Measurements from ENCODE around the gene HSD17B14. TPM values are rescaled to one million over a fixed set of nuclear protein-coding genes. Genes with fewer than 3 reads are reported as not detected.
"Not testable (repeated sequence)": the region's sequence is repeated elsewhere in the genome, so short reads cannot be mapped to it uniquely, and the experiment has no call there.

The HSD17B14 gene
- 0.40 TPM for total RNA-seq

DNA sequence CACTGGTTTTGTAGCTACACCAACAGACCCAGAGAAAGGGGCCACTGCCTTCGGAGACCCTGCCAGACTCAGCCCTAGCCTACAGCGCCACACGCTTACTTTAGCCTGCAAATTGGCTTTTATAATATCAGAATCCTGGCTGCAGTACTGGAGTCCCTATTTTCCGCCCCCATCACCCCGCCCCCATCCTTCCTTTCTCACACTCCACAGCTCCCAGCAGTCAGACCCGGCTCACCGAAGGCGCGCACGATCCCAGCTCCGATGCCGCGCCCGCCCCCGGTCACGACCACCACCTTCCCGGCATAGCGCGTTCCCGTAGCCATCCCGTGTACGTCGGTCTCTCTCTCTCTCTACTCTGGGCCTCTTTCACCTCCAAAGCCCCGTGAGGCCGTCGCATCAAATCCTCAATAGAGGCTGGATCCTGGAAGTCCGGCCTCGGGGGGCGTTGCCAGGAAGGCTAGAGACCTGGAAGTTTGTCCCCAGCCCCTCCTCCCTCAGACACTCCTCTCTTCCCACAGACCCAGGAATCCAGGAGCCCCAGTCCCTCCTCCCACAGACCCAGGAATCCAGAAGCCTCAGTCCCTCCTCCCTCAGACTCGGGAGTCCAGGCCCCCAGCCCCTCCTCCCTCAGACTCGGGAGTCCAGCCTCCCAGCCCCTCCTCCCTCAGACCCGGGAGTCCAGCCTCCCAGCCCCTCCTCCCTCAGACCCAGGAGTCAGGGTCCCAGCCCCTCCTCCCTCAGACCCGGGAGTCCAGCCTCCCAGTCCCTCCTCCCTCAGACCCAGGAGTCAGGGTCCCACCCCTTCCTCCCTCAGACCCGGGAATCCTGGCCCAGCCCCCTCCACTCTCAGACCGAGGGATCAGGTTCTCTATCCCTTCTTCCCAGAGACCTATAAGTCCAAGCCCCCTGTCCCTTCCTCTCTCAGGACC, at the start of gene HSD17B14:
Gene HSD17B14, minus strand, starts transcription at position 403 of the 929 bp plus-strand sequence. Its CDS starts 80 bp downstream, at position 323.
- peak; percentile 15 for ATAC-seq

DNA sequence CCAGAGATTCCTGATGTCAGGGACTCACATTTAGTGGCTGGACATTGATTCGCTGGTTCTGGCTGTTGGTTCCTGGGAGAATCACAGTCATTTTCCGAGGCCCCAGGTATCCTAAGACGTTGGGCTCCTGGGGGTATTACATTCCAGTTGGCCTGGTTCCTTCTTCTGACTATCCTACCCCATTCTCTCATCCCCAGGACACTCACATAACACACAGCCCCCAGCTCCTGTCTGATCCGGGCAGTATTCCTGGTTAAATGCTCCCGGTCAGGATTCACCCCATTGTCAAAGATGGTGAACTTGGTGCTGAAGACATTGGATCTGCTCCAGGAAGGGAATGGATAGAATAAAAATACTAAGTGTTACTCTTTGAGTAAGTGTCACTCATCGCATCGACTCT, 47.4 kb upstream of the HSD17B14 start:
- no peak for ATAC-seq

DNA sequence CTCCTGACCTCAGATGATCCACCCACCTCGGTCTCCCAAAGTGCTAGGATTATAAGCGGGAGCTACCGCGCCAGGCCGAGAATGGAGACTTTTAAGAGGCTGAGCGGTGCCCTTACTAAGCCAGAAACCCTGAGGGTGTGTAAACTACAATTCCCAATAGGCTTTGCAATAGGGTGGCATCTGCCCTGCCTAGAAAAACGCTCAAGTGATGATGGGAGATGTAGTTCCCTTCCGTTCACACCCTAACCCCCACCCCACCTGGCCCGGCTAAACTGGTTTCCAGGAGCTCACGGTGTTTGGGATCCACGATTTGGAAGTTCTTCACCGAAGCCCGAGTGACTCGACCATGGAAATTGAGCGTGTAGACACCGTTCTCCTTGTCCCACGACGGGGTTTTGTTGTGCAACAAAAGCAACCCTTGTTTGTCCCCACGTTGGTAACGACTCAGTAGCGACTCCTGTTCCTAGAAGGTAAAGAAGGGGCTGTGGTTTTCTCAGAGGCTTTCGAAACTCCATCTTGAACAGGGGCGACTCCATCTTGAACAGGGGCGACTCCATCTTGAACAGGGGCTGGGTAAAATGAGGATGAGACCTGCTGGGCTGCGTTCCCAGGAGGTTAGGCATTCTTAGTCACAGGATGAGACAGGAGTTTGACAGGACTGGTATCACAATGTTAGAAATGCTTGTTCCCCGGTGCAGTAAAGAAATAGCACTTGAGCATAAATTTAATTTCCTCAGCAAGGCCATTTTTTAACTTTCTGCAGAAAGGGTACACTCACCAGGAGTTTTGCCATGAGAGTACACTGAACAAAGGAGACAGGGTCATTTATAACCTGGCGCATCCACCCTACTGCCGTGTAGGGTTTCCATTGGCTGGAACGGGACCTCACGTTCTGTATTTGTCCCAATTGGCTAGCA, 45.7 kb upstream of the HSD17B14 start:
- peak; percentile 58 for ATAC-seq

DNA sequence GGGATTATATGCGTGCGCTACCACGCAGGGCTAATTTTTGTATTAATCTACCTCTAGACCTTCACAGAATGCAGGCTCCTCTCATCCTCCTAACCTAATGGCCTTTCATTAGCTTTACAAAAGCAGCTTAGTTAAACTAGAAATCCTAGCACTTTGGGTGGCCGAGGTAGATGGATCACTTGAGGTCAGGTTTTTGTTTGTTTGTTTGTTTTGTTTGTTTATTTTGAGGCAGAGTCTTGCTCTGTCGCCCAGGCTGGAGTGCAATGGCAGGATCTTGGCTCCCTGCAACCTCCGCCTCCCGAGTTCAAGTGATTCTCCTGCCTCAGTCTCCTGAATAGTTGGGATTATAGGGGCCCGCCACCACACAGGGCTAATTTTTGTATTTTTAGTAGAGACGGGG, 43.4 kb upstream of the HSD17B14 start:
- not testable (repeated sequence) for ATAC-seq

DNA sequence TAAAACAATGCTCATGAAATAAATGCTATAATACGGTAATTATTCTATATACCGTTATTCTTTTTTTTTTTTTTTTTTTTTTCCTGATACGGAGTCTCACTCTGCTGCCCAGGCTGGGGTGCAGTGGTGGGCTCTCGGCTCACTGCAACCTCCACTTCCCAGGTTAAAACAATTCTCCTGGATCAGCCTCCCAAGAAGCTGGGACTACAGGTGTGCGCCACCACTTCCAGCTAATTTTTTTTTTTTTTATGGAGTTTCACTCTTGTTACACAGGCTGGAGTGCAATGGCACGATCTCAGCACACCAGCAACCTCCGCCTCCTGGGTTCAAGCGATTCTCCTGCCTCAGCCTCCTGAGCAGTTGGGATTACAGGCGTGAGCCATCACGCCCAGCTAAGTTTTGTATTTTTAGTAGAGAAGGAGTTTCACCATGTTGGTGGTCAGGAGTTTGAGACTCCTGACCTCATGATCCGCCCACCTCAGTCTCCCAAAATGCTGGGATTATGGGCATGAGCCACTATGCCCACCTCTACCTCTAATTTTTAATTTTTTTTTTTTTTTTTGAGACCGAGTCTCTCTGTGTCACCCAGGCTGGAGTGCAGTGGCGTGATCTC, 42.8 kb upstream of the HSD17B14 start:
- ATAC-seq = no peak

DNA sequence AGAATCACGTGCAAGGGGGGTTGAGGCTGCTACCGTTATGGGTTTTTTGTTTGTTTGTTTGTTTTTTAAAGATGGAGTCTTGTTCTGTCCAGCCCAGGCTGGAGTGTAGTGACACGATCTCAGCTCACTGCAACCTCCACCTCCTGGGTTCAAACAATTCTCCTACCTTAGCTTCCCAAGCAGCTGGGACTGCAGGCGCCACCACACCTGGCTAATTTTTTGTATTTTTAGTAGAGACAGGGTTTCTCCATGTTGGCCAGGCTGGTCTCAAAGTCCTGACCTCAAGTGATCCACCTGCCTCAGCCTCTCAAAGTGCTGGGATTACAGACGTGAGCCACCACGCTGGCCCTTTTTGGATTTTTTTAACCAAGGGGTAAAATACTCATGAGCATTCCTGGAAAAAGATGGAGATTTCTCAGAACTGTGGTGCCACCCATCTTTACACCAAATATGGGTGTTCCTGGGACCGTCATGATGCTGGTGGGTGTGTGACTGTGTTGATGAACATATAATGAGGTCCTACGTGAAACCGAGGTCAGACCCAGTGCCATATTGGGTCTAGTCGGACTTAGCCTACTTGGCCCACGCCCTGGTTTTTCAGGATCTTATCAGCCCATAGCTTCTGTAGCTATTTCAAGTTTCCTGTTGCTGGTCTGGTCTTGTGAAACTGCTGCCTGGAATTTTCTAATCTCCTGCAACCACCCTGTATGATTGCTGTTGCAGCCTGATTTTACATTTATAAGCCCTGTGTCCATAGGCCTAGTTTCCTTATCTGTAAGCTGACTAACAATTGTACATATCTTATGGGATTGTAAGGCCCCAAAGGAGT, 42.1 kb upstream of the HSD17B14 start:
- ATAC-seq = peak; percentile 18

DNA sequence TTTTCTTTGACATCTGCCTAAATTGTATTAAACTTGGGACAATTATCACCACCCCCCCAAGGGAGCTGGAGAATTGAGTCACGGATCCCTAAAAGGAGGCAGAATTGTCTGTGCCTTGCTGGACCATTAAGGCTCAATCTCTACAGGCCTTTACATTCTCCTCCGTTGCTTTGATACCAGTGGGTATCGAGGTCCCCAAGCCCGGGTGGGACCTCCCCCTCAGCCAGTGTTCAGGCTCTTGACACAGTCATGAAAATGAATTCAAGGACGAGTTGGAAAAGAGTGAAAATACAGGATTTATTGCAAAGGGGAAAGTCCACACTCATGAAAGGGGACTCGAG, 41.5 kb upstream of the HSD17B14 start:
- ATAC-seq = no peak

DNA sequence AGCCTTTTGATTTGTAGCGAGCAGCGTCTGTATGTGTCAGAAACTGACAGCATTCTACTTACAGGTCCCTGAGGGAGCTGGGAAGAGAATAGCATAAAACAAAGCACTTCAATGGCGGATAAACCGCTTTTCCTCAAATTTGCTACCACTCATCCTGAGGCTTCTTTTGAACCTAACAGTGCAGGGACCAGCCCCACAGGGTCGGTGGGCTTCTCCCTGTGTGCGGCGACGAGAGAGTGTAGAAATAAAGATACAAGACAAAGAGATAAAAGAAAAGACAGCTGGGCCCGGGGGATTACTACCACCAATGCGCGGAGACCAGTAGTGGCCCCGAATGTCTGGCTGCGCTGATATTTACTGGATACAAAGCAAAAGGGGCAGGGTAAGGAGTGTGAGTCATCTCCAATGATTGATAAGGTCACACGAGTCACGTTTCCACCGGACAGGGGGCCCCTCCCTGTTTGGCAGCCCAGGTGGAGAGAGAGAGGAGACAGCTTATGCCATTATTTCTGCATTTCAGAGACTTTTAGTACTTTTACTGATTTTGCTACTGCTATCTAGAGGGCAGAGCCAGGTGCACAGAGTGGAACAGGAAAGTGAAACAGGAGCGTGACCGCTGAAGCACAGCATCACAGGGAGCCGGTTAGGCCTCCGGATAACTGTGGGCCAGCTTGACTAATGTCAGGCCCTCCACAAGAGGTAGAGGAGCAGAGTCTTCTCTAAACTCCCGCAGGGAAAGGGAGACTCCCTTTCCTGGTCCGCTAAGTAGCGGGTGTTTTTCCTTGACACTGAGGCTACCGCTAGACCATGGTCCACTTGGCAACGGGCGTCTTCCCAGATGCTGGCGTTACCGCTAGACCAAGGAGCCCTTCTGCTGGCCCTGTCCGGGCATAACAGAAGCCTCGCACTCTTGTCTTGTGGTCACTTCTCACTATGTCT, 40.0 kb upstream of the HSD17B14 start:
- not testable (repeated sequence) for ATAC-seq

DNA sequence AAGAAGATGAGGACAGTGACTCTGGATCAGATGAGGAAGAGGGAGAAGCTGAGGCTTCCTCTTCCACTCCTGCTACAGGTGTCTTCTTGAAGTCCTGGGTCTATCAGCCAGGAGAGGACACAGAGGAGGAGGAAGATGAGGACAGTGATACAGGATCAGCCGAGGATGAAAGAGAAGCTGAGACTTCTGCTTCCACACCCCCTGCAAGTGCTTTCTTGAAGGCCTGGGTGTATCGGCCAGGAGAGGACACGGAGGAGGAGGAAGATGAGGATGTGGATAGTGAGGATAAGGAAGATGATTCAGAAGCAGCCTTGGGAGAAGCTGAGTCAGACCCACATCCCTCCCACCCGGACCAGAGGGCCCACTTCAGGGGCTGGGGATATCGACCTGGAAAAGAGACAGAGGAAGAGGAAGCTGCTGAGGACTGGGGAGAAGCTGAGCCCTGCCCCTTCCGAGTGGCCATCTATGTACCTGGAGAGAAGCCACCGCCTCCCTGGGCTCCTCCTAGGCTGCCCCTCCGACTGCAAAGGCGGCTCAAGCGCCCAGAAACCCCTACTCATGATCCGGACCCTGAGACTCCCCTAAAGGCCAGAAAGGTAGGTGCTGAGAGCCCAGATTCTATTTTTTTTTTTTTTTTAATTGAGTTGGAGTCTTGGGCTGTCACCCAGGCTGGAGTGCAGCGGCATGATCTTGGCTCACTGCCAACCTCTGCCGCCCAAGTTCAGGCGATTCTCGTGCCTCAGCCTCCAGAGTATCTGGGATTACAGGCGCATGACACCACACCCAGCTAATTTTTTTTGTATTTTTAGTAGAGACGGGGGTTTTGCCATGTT, 38.2 kb upstream of the HSD17B14 start:
- ATAC-seq = peak; percentile 6

DNA sequence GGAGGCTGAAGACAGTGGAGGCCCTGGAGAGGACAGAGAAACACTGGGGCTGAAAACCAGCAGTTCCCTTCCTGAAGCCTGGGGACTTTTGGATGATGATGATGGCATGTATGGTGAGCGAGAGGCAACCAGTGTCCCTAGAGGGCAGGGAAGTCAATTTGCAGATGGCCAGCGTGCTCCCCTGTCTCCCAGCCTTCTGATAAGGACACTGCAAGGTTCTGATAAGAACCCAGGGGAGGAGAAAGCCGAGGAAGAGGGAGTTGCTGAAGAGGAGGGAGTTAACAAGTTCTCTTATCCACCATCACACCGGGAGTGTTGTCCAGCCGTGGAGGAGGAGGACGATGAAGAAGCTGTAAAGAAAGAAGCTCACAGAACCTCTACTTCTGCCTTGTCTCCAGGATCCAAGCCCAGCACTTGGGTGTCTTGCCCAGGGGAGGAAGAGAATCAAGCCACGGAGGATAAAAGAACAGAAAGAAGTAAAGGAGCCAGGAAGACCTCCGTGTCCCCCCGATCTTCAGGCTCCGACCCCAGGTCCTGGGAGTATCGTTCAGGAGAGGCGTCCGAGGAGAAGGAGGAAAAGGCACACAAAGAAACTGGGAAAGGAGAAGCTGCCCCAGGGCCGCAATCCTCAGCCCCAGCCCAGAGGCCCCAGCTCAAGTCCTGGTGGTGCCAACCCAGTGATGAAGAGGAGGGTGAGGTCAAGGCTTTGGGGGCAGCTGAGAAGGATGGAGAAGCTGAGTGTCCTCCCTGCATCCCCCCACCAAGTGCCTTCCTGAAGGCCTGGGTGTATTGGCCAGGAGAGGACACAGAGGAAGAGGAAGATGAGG, 37.4 kb upstream of the HSD17B14 start:
- no peak for ATAC-seq

DNA sequence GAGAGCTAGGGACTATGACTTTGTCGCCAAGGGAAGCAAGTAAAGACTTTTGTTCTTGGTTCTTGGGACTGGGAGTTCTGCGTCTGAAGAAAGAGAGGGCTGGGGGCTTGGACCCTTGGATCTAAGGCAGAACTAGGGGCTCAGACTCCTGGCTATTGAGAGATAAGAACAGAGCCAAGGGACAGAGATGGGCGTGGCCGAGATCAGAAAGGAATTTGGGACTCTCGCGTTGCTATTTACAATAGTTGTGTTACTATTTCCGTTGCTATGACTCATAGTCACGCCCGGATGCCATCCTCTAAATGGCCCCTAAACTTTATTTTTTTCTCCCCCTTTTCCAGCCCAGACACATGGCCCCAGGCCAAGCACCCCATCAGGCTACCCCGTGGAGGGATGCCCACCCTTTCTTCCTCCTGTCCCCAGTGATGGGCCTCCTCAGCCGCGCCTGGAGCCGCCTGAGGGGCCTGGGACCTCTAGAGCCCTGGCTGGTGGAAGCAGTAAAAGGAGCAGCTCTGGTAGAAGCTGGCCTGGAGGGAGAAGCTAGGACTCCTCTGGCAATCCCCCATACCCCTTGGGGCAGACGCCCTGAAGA, 36.7 kb upstream of the HSD17B14 start:
- ATAC-seq = peak; percentile 62

DNA sequence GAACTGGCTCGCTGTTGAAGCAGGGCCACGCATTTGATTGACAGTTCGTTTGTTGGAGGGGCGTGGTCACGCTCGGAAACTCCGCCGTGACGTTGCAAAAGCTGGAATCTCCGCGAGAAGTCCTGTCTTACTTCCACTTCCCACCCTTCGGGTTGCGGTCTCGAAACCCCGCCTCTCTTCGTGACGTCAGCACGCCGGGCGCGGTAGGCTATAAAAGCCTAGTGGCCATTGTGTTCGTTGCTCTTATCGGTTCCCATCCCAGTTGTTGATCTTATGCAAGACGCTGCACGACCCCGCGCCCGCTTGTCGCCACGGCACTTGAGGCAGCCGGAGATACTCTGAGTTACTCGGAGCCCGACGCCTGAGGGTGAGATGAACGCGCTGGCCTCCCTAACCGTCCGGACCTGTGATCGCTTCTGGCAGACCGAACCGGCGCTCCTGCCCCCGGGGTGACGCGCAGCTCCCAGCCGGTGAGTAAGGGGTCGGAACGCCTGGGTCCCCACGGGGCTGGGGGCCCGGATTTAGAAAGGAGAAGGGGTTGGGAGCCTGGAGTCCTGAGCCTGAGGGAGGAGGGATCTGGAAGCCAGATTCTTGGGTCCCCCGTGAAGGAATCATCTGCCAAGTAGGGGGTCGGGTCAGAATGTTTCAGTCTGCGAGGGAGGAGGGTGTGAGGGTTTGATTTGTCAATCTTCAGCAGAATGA, 36.0 kb upstream of the HSD17B14 start, which contains the start of gene PPP1R15A:
Gene PPP1R15A, plus strand, starts transcription at position 240 of the 702 bp plus-strand sequence. CDS start 813 bp downstream, outside the sequence.
- peak; percentile 60 for ATAC-seq

DNA sequence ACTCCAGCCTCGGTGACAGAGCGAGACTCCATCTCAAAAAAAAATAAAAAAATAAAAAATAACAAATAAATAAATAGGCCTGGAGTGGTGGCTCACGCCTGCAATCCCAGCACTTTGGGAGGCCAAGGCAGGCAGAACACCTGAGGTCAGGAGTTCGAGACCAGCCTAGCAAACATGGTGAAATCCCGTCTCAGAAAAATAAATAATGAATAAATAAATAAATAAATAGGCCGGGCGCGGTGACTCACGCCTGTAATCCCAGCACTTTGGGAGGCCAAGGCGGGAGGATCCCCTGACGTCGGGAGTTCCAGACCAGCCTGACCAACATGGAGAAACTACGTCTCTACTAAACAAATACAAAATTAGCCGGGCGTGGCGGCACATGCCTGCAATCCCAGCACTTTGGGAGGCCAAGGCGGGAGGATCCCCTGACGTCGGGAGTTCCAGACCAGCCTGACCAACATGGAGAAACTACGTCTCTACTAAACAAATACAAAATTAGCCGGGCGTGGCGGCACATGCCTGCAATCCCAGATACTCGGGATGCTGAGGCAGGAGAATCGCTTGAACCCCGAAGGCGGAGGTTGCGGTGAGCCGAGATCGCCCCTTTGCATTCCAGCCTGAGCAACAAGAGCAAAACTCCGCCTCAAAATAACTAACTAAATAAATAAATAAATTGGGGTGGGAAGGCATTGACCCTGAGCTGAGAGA, 35.3 kb upstream of the HSD17B14 start:
- not testable (repeated sequence) for ATAC-seq

DNA sequence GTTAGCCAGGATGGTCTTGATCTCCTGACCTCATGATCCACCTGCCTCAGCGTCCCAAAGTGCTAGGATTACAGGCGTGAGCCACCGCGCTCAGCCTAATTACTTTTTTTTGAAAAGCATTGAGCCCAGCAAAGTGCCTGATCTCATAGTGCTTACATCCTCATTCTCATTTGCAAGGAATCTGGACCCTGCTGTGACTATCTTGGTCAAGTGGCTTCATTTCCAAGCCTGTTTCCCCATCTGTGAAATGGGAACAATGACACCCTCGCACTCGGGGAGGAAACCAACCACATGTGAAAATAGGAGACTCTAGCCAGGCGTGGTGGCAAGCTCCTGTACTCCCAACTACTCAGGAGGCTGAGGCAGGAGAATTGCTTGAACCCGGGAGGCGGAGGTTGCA, 33.8 kb upstream of the HSD17B14 start:
- ATAC-seq = no peak

DNA sequence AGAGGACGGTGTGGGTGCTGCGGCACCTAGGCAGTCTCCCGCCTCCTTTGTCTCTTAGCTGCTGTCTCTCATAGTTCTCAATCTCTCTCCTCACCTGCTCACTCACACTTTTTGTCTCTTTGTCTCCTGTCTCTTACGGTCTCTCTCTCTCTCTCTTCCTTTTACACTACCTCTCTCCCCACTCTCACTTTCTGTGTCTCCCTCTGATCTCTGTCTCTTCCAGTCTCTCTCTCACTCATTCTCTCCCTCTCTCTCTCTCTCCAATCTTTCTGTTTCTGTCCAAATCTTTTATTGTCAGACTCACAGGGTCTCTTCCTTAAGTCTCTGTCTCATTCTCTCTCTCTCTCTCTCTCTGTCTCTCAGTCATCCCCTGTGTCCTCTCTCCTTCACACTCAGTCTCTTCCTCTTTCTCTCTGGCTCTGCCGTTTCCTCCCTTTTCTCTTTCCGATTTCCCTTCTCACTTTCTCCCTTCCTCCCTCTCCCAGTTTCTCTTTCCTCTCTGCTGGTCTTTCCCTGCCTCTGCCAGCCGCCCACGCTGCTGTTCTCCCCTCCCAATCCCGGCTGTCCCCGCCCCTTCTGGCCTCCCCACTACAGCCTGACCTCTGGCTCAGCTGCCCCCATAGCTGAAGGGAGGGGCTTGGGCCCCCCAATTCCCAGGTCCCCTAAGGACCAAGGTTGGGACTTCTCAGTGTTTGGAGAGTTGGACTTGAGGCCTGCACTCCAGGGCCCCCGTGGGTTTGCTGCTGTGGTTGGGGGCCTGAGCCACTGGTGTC, 32.0 kb upstream of the HSD17B14 start, which contains the start of gene PLEKHA4:
Gene PLEKHA4, minus strand, starts transcription at position 504 of the 773 bp plus-strand sequence. CDS start 997 bp downstream, outside the sequence.
- ATAC-seq = no peak

DNA sequence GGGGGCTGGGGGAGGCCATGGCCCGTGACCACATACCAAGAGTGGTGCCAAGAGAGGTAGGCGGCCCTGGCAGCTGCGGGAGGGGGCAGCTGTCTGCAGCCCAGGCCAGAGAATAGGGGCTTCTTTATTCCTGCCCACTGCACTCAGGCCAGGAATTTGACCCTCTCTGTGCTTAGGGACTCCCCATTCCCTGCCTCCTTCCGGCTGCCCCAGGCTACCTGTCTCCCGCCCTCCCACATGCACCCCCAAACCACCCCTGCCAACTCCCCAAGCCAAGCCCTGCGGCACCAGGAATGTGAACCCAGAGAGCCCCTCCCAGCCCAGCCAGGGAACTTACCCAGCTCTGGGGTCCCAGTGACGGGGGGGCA, 31.4 kb upstream of the HSD17B14 start:
- ATAC-seq = peak; percentile 6
